ENCODE measurements around the gene YIPF4. TPM values are rescaled to one million over a fixed set of nuclear protein-coding genes. Genes with fewer than 3 reads are reported as not detected.

YIPF4 gene
- total RNA-seq, 1 donor from 2014 or later: 52.3 TPM

- TF ChIP-seq CTCF (IDR thresholded peaks at IDR 0.05; ENCODE audit: insufficient read depth, low read depth, low read length) (no peak), EZH2 (IDR thresholded peaks at IDR 0.05; ENCODE audit: insufficient read depth, low read length) (no peak)
- H3K27me3 Mint-ChIP-seq (ENCODE audit: low read depth, unreplicated experiment): no peaks in the 10 kb centered on the region
- Histone ChIP-seq H3K79me2 (ENCODE audit: insufficient read depth, low read length) (no peaks in the 10 kb centered on the region), H3K4me2 (ENCODE audit: low read length) (no peak overlapping the region), H3K4me1 (ENCODE audit: insufficient read depth, low read length) (no peaks in the 10 kb centered on the region), H2AFZ (ENCODE audit: low read depth, low read length) (no peak overlapping the region), H3K9ac (ENCODE audit: low read length) (no peak overlapping the region), H3K27ac (ENCODE audit: low read depth, low read length) (no peak overlapping the region), H3K27me3 (ENCODE audit: insufficient read depth, low read length) (no peaks in the 10 kb centered on the region), H3K36me3 (ENCODE audit: insufficient read depth, low read length) (no peaks in the 10 kb centered on the region), H3K4me3 (ENCODE audit: insufficient read depth, low read depth, low read length) (no peak overlapping the region), H4K20me1 (ENCODE audit: insufficient read depth, low read length) (no peaks in the 10 kb centered on the region), H3K9me3 (ENCODE audit: insufficient read depth, low read depth, low read length) (no peaks in the 10 kb centered on the region)
- no peak overlapping the region for H3K4me3 Mint-ChIP-seq (ENCODE audit: unreplicated experiment)
- no peak for DNase-seq (ENCODE audit: low read depth)
- H3K4me1 Mint-ChIP-seq (ENCODE audit: low read depth, unreplicated experiment): no peaks in the 10 kb centered on the region
- H3K36me3 Mint-ChIP-seq (ENCODE audit: low read depth, unreplicated experiment): peaks cover 3% of the 10 kb centered on the region
- no peak overlapping the region for H3K27ac Mint-ChIP-seq (ENCODE audit: unreplicated experiment)
- H3K9me3 Mint-ChIP-seq (ENCODE audit: unreplicated experiment): no peaks in the 10 kb centered on the region
- no peak for FAIRE-seq
These were observed 39.7 kb upstream of the YIPF4 start for GRCh38 chr2:32237996-32238395.

- H3K27ac ChIP-seq (ENCODE audit: low read depth, low read length): no peak overlapping the region
- no peak overlapping the region for H3K4me2 ChIP-seq (ENCODE audit: low read length)
- DNase-seq (ENCODE audit: low read depth) (no peak), FAIRE-seq (no peak)
- peaks cover 3% of the 10 kb centered on the region for H3K36me3 Mint-ChIP-seq (ENCODE audit: low read depth, unreplicated experiment)
- no peaks in the 10 kb centered on the region for H3K36me3 ChIP-seq (ENCODE audit: insufficient read depth, low read length)
- H3K9ac ChIP-seq (ENCODE audit: low read length): no peak overlapping the region
- no peak overlapping the region for H3K4me3 Mint-ChIP-seq (ENCODE audit: unreplicated experiment)
- TF ChIP-seq CTCF (IDR thresholded peaks at IDR 0.05; ENCODE audit: insufficient read depth, low read depth, low read length) (no peak), EZH2 (IDR thresholded peaks at IDR 0.05; ENCODE audit: insufficient read depth, low read length) (no peak)
- H3K27me3 Mint-ChIP-seq (ENCODE audit: low read depth, unreplicated experiment): no peaks in the 10 kb centered on the region
- H3K4me3 ChIP-seq (ENCODE audit: insufficient read depth, low read depth, low read length): no peak overlapping the region
- H2AFZ ChIP-seq (ENCODE audit: low read depth, low read length): no peak overlapping the region
- H3K9me3 ChIP-seq (ENCODE audit: insufficient read depth, low read depth, low read length): no peaks in the 10 kb centered on the region
- no peaks in the 10 kb centered on the region for H3K4me1 Mint-ChIP-seq (ENCODE audit: low read depth, unreplicated experiment)
- no peak overlapping the region for H3K27ac Mint-ChIP-seq (ENCODE audit: unreplicated experiment)
- H3K4me1 ChIP-seq (ENCODE audit: insufficient read depth, low read length): no peaks in the 10 kb centered on the region
- no peaks in the 10 kb centered on the region for H4K20me1 ChIP-seq (ENCODE audit: insufficient read depth, low read length)
- H3K79me2 ChIP-seq (ENCODE audit: insufficient read depth, low read length): no peaks in the 10 kb centered on the region
- H3K9me3 Mint-ChIP-seq (ENCODE audit: unreplicated experiment): no peaks in the 10 kb centered on the region
- H3K27me3 ChIP-seq (ENCODE audit: insufficient read depth, low read length): no peaks in the 10 kb centered on the region
These were observed 35.4 kb upstream of the YIPF4 start for GRCh38 chr2:32242331-32242730.

GRCh38 chr2:32246911-32247310, 30.8 kb upstream of the YIPF4 start:
- Histone ChIP-seq H3K4me3 (ENCODE audit: insufficient read depth, low read depth, low read length) (no peak overlapping the region), H2AFZ (ENCODE audit: low read depth, low read length) (no peak overlapping the region), H3K4me2 (ENCODE audit: low read length) (no peak overlapping the region), H4K20me1 (ENCODE audit: insufficient read depth, low read length) (no peaks in the 10 kb centered on the region), H3K36me3 (ENCODE audit: insufficient read depth, low read length) (no peaks in the 10 kb centered on the region), H3K9ac (ENCODE audit: low read length) (no peak overlapping the region), H3K27me3 (ENCODE audit: insufficient read depth, low read length) (no peaks in the 10 kb centered on the region), H3K9me3 (ENCODE audit: insufficient read depth, low read depth, low read length) (no peaks in the 10 kb centered on the region), H3K27ac (ENCODE audit: low read depth, low read length) (no peak overlapping the region), H3K79me2 (ENCODE audit: insufficient read depth, low read length) (no peaks in the 10 kb centered on the region), H3K4me1 (ENCODE audit: insufficient read depth, low read length) (no peaks in the 10 kb centered on the region)
- Mint-ChIP-seq H3K27me3 (ENCODE audit: low read depth, unreplicated experiment) (peaks cover 17% of the 10 kb centered on the region), H3K9me3 (ENCODE audit: unreplicated experiment) (no peaks in the 10 kb centered on the region), H3K4me3 (ENCODE audit: unreplicated experiment) (no peak overlapping the region), H3K27ac (ENCODE audit: unreplicated experiment) (no peak overlapping the region), H3K4me1 (ENCODE audit: low read depth, unreplicated experiment) (no peaks in the 10 kb centered on the region), H3K36me3 (ENCODE audit: low read depth, unreplicated experiment) (peaks cover 2% of the 10 kb centered on the region)
- DNase-seq (ENCODE audit: low read depth): no peak
- TF ChIP-seq CTCF (IDR thresholded peaks at IDR 0.05; ENCODE audit: insufficient read depth, low read depth, low read length) (no peak), EZH2 (IDR thresholded peaks at IDR 0.05; ENCODE audit: insufficient read depth, low read length) (no peak)
- no peak for FAIRE-seq
